22Rv1 (cell line): Measurements from ENCODE around the gene AUTS2.

ENCODE experiments used
- ZFX ChIP-seq: fragments of 450-650 bp; IDR thresholded peaks from 2 replicates; pipeline ENCODE4 v1.6.1; 2017; ENCODE audit warnings: antibody characterized with exemption, borderline replicate concordance
- TF ChIP-seq, protein P1 (sequence below): fragments of 450-650 bp; IDR thresholded peaks from 2 replicates; pipeline ENCODE4 v1.5.1; 2017; ENCODE audit warnings: mild to moderate bottlenecking

DNA sequence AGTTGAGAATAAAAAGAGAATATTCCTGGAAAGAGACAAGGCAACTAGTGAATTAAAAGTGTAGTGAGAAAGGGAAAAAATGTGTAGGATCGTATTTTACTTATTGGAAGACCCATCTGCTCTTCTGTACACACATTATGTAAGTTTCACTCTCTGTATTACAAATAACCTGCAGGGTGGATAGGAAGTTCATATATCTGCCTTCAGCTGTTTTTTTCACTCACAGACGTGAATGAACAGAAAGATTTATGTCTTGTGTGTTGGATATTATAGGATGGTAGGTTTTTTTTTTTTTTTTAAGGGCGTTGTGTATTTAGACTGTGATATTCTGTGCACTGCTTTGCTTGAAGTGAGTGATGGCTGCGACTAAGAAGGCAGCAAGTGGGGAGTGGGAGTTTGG is 266.5 kb downstream of the AUTS2 start:
- TF ChIP-seq, protein P1, sequence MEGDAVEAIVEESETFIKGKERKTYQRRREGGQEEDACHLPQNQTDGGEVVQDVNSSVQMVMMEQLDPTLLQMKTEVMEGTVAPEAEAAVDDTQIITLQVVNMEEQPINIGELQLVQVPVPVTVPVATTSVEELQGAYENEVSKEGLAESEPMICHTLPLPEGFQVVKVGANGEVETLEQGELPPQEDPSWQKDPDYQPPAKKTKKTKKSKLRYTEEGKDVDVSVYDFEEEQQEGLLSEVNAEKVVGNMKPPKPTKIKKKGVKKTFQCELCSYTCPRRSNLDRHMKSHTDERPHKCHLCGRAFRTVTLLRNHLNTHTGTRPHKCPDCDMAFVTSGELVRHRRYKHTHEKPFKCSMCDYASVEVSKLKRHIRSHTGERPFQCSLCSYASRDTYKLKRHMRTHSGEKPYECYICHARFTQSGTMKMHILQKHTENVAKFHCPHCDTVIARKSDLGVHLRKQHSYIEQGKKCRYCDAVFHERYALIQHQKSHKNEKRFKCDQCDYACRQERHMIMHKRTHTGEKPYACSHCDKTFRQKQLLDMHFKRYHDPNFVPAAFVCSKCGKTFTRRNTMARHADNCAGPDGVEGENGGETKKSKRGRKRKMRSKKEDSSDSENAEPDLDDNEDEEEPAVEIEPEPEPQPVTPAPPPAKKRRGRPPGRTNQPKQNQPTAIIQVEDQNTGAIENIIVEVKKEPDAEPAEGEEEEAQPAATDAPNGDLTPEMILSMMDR, result no peak
- no peak for TF ChIP-seq ZFX
